Measurements from ENCODE around the gene INPP1.
A peak's percentile ranks its signal among the peaks of the same experiment; 100 is the strongest.
"Not testable (repeated sequence)": the region's sequence is repeated elsewhere in the genome, so short reads cannot be mapped to it uniquely, and the experiment has no call there.

Gene INPP1

DNA sequence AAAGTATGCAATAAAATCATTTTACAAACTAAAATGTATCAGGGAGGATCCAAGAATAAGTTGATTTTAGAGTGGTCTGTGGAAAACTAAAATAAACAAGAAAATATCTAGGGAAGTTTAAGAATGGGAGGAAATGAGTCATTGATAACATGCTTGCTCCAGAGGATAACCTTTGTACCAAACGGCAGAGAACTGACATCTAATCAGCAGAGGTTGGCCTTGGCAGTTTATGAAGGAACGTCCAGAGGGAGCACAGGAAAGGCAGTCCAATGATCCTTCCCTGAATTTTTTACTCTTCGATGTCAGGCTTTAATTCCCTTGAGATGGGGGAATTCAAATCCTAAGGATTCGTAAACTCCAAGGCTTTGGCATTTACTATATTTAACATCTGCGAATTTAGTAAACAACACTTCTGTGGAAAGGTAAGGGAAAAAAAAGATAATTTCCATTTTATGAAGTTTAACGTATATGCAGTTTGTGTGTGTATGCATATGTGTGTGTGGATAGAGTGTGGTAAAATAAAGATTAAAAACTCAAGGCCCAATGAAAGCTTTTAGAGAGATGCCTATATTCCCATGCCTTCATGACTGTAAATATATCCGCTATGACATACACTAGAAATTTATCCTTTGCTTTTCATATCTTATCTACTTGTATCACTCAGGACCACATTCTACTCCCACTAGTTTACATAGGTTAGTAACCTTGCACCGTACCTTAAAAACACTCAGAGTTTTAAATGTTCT is 8.7 kb upstream of the INPP1 start:
- DNase-seq, result no peak

- no peak for DNase-seq
Measured at GRCh38 chr2:190335225-190335559, 8.2 kb upstream of the INPP1 start.

DNA sequence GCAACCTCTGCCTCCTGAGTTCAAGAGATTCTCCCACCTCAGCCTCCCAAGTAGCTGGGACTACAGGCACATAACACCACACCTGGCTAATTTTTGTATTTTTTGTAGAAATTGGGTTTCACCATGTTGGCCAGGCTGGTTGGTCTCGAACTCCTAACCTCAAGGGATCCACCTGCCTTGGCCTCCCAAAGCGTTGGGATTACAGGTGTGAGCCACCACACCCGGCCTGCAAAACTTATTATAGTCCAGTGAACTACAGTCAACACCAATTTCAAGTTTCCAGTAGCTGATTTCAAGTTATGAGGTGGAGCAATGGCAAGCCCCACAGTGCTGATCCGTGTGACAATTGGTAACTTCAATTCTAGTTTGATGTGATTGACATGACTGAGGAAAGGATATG is 7.8 kb upstream of the INPP1 start:
- not testable (repeated sequence) for DNase-seq

GRCh38 chr2:190336420-190336819 is 7.0 kb upstream of the INPP1 start:
- DNase-seq, result no peak

- no peak for DNase-seq
Measured at GRCh38 chr2:190338453-190338852, 4.9 kb upstream of the INPP1 start.

GRCh38 chr2:190339394-190339793 is 4.0 kb upstream of the INPP1 start:
- DNase-seq, result no peak

DNA sequence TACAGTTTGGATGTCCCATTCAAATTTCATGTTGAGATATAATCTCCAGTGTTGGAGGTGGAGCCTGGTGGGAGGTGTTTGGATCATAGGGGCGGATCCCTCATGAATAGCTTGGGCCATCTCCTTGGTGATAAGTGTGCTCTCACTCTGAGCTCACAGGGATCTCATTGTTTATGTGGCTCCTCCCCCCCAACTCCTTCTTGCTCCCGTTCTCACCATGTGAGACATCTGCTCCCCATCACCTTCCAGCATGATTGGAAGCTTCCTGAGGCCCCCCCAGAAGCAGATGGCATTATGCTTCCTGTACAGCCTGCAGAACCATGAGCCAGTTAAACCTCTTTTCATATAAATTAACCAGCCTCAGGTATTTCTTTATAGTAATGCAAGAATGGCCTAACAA is 3.0 kb upstream of the INPP1 start:
- DNase-seq, result no peak

DNA sequence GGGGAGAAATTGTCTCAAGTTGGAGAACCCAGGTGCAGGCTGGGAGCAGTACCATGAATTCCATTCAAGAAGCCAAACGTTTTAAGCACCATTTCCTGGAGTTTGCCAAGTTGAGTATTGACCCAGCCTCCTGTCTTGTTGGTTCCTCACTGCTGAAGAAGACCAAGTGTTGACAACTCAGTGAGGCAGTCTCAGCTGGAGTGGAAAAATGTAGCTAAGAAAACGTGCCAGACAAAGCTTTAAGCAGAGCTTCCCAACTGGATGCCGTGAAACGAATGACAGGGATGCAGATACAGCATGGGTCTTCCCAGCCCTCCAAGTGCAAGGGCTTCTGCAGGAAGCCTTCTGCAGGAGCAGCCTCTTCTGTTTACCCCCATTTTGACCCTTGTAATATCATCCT is 778 bp upstream of the INPP1 start:
- DNase-seq, result no peak

DNA sequence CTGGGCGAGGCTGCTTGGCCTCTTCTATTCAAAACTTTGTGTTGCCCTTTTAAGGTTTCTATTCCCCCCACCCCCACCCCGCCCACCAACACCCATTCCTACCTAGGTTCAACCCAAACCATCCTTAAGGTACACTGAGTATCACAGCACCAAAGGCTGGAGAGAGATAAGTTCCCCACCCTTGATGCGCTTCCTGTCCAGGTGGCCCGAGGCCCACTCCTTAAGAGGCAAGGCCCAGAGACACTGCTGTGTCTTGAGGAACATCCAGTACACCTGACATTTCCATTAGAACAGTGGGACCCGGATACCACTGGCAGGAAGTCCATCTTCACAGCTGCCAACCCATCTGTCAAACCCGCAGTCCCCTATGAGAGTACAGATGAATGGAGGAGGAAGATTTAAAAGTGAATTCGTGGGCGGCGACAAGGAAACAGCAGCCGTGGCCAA is 277 bp upstream of the INPP1 start:
- DNase-seq, result peak; percentile 26

DNA sequence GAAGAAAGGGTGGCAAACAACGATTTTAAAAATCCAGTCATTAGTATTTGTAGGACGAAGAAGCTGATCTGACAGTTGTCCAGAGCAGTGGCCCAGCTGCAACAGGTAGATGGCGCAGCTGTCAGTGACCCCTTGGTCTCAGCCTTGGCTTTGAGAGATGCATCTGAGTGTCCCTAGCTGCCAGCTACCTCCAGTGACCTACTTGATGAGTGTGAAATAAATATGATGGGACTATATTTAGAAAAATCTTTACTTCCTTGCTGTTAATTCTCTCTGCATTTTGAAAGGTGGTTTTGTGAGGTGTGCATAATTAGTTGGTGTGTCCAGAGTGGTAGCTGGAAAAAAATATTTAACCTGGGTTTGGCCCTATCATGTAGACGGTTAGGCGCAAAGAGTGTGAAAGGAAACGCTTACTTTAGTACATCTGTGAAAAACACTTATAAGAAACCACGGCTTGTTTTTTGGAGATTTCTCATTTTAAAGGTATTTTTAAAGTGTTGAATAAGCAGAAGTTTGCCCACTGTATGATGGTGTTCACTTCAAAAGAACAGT is 963 bp downstream of the INPP1 start:
- DNase-seq, result peak; percentile 28

DNA sequence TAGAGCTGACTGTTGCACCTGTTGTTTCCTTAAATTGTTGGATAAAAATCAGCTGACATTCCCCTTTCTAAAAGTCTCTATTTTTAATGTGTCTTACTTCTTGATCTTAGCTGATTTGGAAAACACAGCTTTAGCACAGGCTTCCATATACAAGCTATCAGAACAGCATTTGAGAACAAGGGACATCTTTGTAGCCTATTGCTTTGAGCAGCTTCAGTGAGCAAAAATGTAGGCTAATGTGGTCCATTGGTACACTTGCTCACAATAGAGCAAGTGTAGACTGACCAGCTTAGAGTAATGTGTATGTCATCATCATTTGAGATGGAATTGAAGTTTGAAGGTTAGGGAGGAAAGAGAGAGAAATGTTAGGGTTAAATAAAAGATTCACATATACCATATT is 7.0 kb downstream of the INPP1 start:
- no peak for DNase-seq

DNA sequence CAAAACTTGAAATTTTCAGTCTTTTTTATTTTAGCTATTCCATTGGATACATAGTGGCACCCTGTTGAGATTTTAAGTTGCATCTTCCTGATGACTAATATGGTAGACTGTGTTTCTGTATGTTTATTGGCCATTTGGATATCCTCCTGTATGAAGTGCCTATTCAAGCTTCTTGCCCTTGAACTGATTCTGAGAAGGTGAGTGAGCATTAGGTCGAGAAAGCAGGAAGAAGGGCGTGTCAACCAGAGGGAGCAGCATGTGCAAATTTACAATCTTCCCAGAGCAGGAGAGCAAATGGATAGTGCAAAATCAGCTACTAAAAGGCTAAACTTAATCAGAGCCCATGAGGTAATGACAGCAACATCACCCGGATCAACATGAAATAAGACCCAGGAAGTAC is 8.6 kb downstream of the INPP1 start:
- DNase-seq, result no peak

DNA sequence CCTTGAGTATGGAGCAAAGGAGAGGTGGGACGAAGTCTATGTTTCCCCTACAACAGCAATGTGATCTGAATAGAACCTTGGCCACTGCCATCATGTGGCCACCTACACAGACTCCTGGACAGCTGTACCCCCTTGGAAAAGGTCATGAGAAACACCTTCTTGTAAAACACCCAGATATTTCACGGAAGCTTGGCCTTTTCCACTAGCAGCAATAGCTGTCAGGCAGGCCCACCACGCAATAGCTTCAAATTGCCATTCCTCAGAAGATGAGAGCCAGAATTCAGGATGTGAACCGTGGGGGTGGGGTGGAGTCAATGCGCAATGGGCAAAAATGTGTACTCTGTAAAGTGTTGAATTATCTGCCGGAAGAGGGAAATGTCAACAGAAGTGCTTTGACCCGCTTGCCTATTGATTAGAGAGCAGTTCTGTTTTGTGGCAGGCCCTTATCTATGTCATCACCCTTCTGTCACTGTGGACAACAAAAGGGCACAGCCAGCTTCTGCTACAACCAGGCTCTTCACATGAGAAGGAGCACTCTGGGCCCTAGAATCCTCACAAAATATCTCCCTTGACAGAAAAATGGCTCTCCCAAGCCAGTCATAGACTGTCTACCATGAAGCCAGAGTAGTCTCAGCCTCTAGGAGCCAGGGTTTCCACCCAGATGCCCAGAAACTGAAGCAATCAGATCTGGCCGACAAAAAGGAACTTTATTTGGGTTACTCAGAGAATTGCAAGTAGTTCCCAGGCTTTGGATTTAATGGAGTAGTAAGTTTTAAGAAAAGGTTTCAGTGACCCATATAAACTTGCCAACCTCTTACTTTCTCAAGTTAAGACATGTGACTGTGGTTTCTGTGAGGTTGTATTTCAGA is 9.5 kb downstream of the INPP1 start:
- no peak for DNase-seq

DNA sequence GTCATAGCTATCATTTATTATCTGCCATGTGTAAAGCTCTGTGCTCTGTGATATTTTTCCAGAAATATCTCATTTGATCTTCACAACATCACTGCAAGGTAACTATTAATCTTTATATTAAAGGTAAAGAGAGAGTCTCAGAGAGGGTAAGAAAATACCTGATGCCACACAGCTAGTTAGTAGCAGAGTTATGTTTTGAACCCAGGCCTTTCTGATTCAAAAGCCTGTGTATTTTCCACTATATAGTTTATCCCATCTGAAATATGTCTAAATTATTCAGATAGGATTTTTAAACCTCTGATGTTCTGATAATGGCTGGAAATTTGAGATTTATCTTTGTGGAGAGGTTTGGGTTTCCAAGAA is 10.1 kb downstream of the INPP1 start:
- no peak for DNase-seq

GRCh38 chr2:190354003-190354690 is 10.8 kb downstream of the INPP1 start:
- no peak for DNase-seq

DNA sequence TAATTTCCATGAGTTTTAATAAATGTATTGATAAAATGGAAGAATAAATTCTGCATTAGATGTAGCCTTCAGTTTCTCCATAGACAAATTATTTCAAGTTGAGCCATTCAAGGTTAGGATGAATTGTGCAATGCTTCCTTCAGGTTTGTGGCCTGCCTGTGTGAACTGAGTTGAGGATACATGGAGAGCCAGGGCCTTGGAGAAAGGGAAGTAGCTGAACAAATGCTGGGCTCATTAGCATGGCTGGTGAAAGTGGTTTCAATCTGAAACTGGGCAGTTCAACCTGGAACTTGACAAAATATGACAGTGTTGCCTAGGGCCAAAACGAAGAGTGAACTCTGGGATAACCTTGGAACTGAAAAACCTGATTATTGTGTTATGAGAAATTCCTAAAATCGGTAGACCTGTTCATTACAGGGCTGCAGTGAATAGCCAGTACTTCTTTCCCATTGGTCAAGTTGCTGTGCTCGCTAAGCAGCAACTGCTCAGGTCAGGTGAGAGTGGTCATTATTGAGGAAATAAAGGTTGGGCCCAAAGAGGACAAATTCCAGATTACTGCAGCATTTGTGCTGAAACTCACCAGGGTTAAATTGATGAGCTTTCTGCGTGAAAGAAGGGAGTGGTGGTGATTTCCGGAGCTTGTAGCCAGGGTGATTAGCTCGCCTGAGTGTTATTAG is 12.7 kb downstream of the INPP1 start:
- DNase-seq, result no peak

GRCh38 chr2:190357600-190357999 is 14.2 kb downstream of the INPP1 start:
- DNase-seq, result no peak

GRCh38 chr2:190358655-190359448 is 15.5 kb downstream of the INPP1 start:
- not testable (repeated sequence) for DNase-seq

GRCh38 chr2:190360561-190360960 is 17.2 kb downstream of the INPP1 start:
- no peak for DNase-seq

DNA sequence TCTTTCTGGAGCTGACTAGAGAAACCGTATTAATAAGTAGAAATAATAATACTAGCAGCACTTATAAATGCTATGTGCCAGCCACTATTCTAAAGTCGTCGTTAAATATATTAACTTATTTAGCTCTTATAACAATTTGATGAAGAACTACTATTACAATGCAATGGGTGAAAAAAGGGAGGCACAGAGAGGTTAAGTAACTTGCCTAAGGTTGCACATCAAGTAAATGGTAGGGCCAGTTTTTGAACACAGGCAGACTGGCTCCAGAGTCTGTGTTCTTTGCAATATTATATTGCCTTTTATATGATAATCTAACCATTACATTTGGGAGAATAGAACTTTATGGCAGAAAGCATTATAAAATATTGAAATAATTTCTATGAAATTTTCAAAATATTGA is 17.6 kb downstream of the INPP1 start:
- no peak for DNase-seq

DNA sequence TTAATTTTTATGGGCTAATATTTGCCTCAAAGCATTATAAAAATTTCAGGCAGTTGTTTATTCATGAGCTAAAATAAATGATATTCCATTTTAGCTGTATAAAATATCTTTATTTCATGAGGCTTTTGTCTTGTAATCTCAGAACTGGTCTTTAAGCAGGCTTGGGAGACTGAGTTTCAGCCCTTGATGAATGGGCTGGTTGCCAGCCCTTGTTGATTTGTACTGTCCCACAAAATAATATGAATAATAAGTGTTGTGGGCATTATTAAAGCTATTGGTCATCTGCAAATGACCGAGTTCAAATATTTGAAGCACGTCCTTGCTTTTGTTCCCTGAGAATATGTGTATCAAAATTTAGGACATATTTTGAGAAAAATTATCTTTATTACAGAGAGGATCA is 18.2 kb downstream of the INPP1 start:
- DNase-seq, result no peak

GRCh38 chr2:190362894-190363293 is 19.5 kb downstream of the INPP1 start:
- no peak for DNase-seq

Data from activated CD4-positive, alpha-beta T cell treated with anti-CD3 and anti-CD28 coated beads, Interleukin-2, amount 50 U/mL, for 16 hours (primary cell).